Measurements from ENCODE around the gene PRKCH. TPM values are rescaled to one million over a fixed set of nuclear protein-coding genes. Genes with fewer than 3 reads are reported as not detected.

Gene PRKCH
- total RNA-seq, 1 experiment from 2014 or later = 6.8 TPM

- Histone ChIP-seq H3K36me3 (no peaks in the 10 kb centered on the region), H3K9me3 (replicated peaks) (0 out of 2 replicates have a peak, but pooled peaks cover 3% of the 10 kb centered on the region), H3K4me3 (no peak overlapping the region), H3K4me1 (no peaks in the 10 kb centered on the region), H3K27me3 (no peaks in the 10 kb centered on the region), H3K27ac (no peak overlapping the region)
- DNase-seq = no peak
These were observed 1.5 kb downstream of the PRKCH start for GRCh38 chr14:61322799-61323290.

GRCh38 chr14:61323970-61324369 is 2.6 kb downstream of the PRKCH start:
- Histone ChIP-seq H3K36me3 (no peaks in the 10 kb centered on the region), H3K9me3 (replicated peaks) (0 out of 2 replicates have a peak, but pooled peaks cover 3% of the 10 kb centered on the region), H3K4me1 (no peaks in the 10 kb centered on the region), H3K4me3 (no peak overlapping the region), H3K27ac (no peak overlapping the region), H3K27me3 (no peaks in the 10 kb centered on the region)
- DNase-seq = no peak

- no peak overlapping the region for H3K4me3 ChIP-seq
- no peaks in the 10 kb centered on the region for H3K4me1 ChIP-seq
- DNase-seq = no peak
- no peaks in the 10 kb centered on the region for H3K27me3 ChIP-seq
- no peak overlapping the region for H3K27ac ChIP-seq
- no peaks in the 10 kb centered on the region for H3K36me3 ChIP-seq
- H3K9me3 ChIP-seq (replicated peaks) = 0 out of 2 replicates have a peak, but pooled peaks cover 3% of the 10 kb centered on the region
These were observed 3.8 kb downstream of the PRKCH start for GRCh38 chr14:61325166-61325565.

- 0 out of 2 replicates have a peak, but pooled peaks cover 3% of the 10 kb centered on the region for H3K9me3 ChIP-seq (replicated peaks)
- H3K36me3 ChIP-seq = no peaks in the 10 kb centered on the region
- no peaks in the 10 kb centered on the region for H3K27me3 ChIP-seq
- H3K4me1 ChIP-seq = no peaks in the 10 kb centered on the region
- H3K27ac ChIP-seq = no peak overlapping the region
- H3K4me3 ChIP-seq = no peak overlapping the region
- no peak for DNase-seq
These were observed 4.8 kb downstream of the PRKCH start for GRCh38 chr14:61326146-61326545.

- H3K27ac ChIP-seq = no peak overlapping the region
- H3K4me3 ChIP-seq = no peak overlapping the region
- no peaks in the 10 kb centered on the region for H3K36me3 ChIP-seq
- H3K4me1 ChIP-seq = no peaks in the 10 kb centered on the region
- 0 out of 2 replicates have a peak, but pooled peaks cover 3% of the 10 kb centered on the region for H3K9me3 ChIP-seq (replicated peaks)
- H3K27me3 ChIP-seq = no peaks in the 10 kb centered on the region
- no peak for DNase-seq
These were observed 5.5 kb downstream of the PRKCH start for GRCh38 chr14:61326847-61327246.

- no peak for DNase-seq
- H3K27me3 ChIP-seq = no peaks in the 10 kb centered on the region
- H3K9me3 ChIP-seq (replicated peaks) = 0 out of 2 replicates have a peak, but pooled peaks cover 3% of the 10 kb centered on the region
- H3K36me3 ChIP-seq = no peaks in the 10 kb centered on the region
- no peak overlapping the region for H3K27ac ChIP-seq
- no peaks in the 10 kb centered on the region for H3K4me1 ChIP-seq
- H3K4me3 ChIP-seq = no peak overlapping the region
These were observed 7.4 kb downstream of the PRKCH start for GRCh38 chr14:61328626-61329262.

- no peaks in the 10 kb centered on the region for H3K36me3 ChIP-seq
- 0 out of 2 replicates have a peak, but pooled peaks cover 3% of the 10 kb centered on the region for H3K9me3 ChIP-seq (replicated peaks)
- no peak overlapping the region for H3K4me3 ChIP-seq
- H3K27ac ChIP-seq = no peak overlapping the region
- H3K4me1 ChIP-seq = no peaks in the 10 kb centered on the region
- no peak for DNase-seq
- H3K27me3 ChIP-seq = no peaks in the 10 kb centered on the region
These were observed 8.2 kb downstream of the PRKCH start for GRCh38 chr14:61329478-61330051.

GRCh38 chr14:61330511-61330910 is 9.1 kb downstream of the PRKCH start:
- H3K36me3 ChIP-seq = no peaks in the 10 kb centered on the region
- H3K4me1 ChIP-seq = no peaks in the 10 kb centered on the region
- H3K27me3 ChIP-seq = no peaks in the 10 kb centered on the region
- H3K4me3 ChIP-seq = no peak overlapping the region
- H3K27ac ChIP-seq = no peak overlapping the region
- no peak for DNase-seq
- 0 out of 2 replicates have a peak, but pooled peaks cover 2% of the 10 kb centered on the region for H3K9me3 ChIP-seq (replicated peaks)

- H3K4me1 ChIP-seq = no peaks in the 10 kb centered on the region
- DNase-seq = no peak
- H3K9me3 ChIP-seq (replicated peaks) = no peaks in the 10 kb centered on the region
- no peak overlapping the region for H3K4me3 ChIP-seq
- no peaks in the 10 kb centered on the region for H3K27me3 ChIP-seq
- H3K27ac ChIP-seq = no peak overlapping the region
- H3K36me3 ChIP-seq = no peaks in the 10 kb centered on the region
These were observed 10.7 kb downstream of the PRKCH start for GRCh38 chr14:61331992-61332657.

GRCh38 chr14:61332658-61333029 is 11.3 kb downstream of the PRKCH start:
- H3K27ac ChIP-seq = no peak overlapping the region
- H3K4me3 ChIP-seq = no peak overlapping the region
- no peaks in the 10 kb centered on the region for H3K27me3 ChIP-seq
- DNase-seq = no peak
- H3K4me1 ChIP-seq = no peaks in the 10 kb centered on the region
- no peaks in the 10 kb centered on the region for H3K9me3 ChIP-seq (replicated peaks)
- no peaks in the 10 kb centered on the region for H3K36me3 ChIP-seq

GRCh38 chr14:61333087-61333486 is 11.7 kb downstream of the PRKCH start:
- no peaks in the 10 kb centered on the region for H3K4me1 ChIP-seq
- H3K9me3 ChIP-seq (replicated peaks) = no peaks in the 10 kb centered on the region
- no peak for DNase-seq
- H3K36me3 ChIP-seq = no peaks in the 10 kb centered on the region
- H3K27ac ChIP-seq = no peak overlapping the region
- no peaks in the 10 kb centered on the region for H3K27me3 ChIP-seq
- H3K4me3 ChIP-seq = no peak overlapping the region

GRCh38 chr14:61334197-61334701 is 12.9 kb downstream of the PRKCH start:
- H3K9me3 ChIP-seq (replicated peaks) = no peaks in the 10 kb centered on the region
- H3K27ac ChIP-seq = no peak overlapping the region
- H3K27me3 ChIP-seq = no peaks in the 10 kb centered on the region
- no peaks in the 10 kb centered on the region for H3K36me3 ChIP-seq
- no peaks in the 10 kb centered on the region for H3K4me1 ChIP-seq
- no peak for DNase-seq
- H3K4me3 ChIP-seq = no peak overlapping the region

- Histone ChIP-seq H3K9me3 (replicated peaks) (no peaks in the 10 kb centered on the region), H3K27me3 (no peaks in the 10 kb centered on the region), H3K27ac (no peak overlapping the region), H3K4me3 (no peak overlapping the region), H3K36me3 (no peaks in the 10 kb centered on the region), H3K4me1 (no peaks in the 10 kb centered on the region)
- DNase-seq = no peak
These were observed 13.7 kb downstream of the PRKCH start for GRCh38 chr14:61335049-61335448.

- H3K27me3 ChIP-seq = no peaks in the 10 kb centered on the region
- no peak for DNase-seq
- H3K4me1 ChIP-seq = no peaks in the 10 kb centered on the region
- no peaks in the 10 kb centered on the region for H3K36me3 ChIP-seq
- no peak overlapping the region for H3K4me3 ChIP-seq
- H3K27ac ChIP-seq = no peak overlapping the region
- H3K9me3 ChIP-seq (replicated peaks) = no peaks in the 10 kb centered on the region
These were observed 14.4 kb downstream of the PRKCH start for GRCh38 chr14:61335671-61336275.

- no peaks in the 10 kb centered on the region for H3K4me1 ChIP-seq
These were observed 16.5 kb downstream of the PRKCH start for GRCh38 chr14:61337893-61338292.

More at GRCh38 chr14:61337893-61338292, 16.5 kb downstream of the PRKCH start:
- H3K4me3 ChIP-seq = no peak overlapping the region
- no peak overlapping the region for H3K27ac ChIP-seq
- no peaks in the 10 kb centered on the region for H3K36me3 ChIP-seq
- H3K27me3 ChIP-seq = no peaks in the 10 kb centered on the region
- DNase-seq = no peak
- H3K9me3 ChIP-seq (replicated peaks) = no peaks in the 10 kb centered on the region

Data from SJCRH30 (cell line).